Measurements from ENCODE around the gene SRPK1.

- TF ChIP-seq CTCF (IDR thresholded peaks at IDR 0.05), result no peak
- no peak for TF ChIP-seq POLR2A (IDR thresholded peaks at IDR 0.05)
These were observed 125.3 kb downstream of the SRPK1 start for GRCh38 chr6:35795453-35796071.
